Activated CD4-positive, alpha-beta T cell treated with anti-CD3 and anti-CD28 coated beads, Interleukin-2, amount 50 U/mL, for 24 hours (primary cell): ENCODE measurements around the gene ZBTB37.
"Not testable (repeated sequence)": the region's sequence is repeated elsewhere in the genome, so short reads cannot be mapped to it uniquely, and the experiment has no call there.

Experiments used
- DNase-seq, 2 donors: peaks; one replicate each; pipeline ENCODE4 v3.0.0-alpha.2; 2020; ENCODE audit warnings: low read depth in 1 of 2, low spot score in 1 of 2

Gene ZBTB37

DNA sequence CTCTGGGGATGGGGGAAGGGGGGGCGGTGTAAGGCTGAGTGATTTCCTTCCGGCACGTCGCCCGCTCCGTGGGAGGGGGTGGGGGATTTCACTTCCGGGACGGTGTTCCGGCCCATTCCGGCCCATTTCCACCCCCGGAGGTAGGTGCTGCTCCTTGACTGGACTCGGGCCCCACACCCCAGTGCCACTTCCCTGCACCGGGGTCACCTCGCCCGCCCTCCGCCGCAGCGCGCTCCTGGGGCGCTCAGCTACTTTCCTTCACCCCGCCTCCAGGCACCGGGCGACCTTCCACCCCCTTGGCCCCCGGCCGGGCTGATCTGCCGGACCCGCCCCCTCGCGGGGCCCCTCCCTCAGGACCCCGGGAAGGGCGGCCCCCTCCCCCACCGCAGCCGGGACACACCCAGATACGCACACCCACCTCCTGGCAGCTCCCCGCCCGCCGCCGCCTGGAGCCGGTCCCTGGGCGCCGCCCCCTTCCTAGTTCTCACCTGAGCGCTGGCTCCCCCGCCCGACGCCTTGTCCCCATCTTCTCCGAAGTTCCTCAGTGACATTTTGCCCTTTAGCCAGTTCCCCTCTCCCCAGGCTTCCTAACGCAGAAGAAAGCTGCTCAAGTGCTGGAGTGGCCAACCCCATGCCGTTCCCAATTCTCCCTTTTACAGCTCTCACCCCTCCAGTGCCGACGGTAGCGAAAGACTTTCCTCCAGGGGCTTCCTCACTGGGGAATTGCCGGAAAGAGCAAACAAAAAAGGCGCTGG lies at the start of gene ZBTB37:
Gene ZBTB37 (plus strand): TSS at position 115 of the 755 bp plus-strand sequence. CDS start 1,846 bp downstream, outside the sequence.
- DNase-seq = peak; percentile 91 to 94

GRCh38 chr1:173818459-173818858 lies 49.7 kb upstream of the ZBTB37 start:
- no peak for DNase-seq

DNA sequence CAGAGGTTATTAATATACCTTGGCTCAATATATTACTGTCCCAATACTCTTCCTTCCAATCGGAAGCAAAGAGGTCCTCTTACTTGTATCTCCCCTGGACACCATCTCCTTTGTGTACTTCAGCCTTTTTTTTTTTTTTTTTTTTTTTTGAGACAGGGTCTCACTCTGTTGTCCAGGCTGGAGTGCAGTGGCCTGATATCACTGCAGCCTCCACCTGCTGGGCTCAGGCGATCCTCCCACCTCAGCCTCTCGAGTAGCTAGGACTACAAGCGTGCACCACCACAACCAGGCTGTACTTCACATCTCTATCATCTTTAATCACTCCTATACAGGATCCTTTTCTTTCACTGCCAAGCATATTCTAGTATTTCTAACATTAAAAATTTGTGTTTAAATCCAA lies 46.5 kb upstream of the ZBTB37 start:
- no peak for DNase-seq

GRCh38 chr1:173823781-173824314 lies 44.3 kb upstream of the ZBTB37 start:
- no peak for DNase-seq

GRCh38 chr1:173824315-173825081 lies 43.7 kb upstream of the ZBTB37 start, which contains the start of the genes CENPL and DARS2:
CENPL (minus strand) TSS chr1:173824883; CDS start chr1:173811299, 13,584 bp downstream.
DARS2 (plus strand) TSS chr1:173824673; CDS start chr1:173825230, 557 bp downstream.
- DNase-seq = peak; percentile 72 to 92

- no peak for DNase-seq
These were observed 40.6 kb upstream of the ZBTB37 start for GRCh38 chr1:173827611-173828010.

DNA sequence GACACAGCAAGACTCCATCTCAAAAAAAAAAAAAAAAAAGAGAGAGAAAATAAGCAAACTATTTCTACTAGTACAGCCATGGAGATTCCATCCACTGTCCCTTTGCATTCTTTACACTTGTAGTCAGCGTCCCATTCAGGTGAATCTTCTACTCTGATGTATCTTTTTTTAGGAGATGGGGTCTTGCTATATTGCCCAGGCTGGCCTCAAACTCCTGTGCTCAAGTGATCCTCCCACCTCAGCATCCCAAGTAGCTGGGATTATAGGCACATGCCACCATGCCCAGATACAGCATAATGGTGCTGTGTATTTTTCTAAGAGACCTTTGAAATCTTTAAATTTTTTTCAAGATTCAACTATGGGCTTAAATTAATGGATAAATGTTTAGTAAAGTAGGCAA lies 35.4 kb upstream of the ZBTB37 start:
- no peak for DNase-seq

- DNase-seq = no peak
These were observed 16.1 kb upstream of the ZBTB37 start for GRCh38 chr1:173852105-173852504.

- DNase-seq = no peak
These were observed 15.1 kb upstream of the ZBTB37 start for GRCh38 chr1:173853074-173853473.

DNA sequence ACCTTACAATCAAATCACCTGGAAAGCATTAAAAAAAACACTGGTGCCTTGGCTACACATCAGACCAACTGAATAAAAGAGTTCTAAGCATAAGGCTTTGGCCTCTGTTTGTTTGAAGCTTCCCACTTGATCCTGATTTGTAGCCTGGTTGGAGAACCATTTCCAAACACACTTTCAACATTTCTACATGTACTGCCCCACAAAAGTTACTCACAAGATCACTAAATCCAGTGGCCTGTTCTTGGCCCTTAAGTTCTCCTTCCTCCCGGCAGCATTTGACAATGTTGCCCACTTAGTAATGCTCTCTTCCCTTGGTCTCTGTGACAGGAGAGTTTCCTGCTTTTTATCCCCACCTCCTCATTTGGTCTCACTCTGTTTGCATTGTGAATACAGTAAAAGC lies 12.2 kb upstream of the ZBTB37 start:
- DNase-seq = no peak

DNA sequence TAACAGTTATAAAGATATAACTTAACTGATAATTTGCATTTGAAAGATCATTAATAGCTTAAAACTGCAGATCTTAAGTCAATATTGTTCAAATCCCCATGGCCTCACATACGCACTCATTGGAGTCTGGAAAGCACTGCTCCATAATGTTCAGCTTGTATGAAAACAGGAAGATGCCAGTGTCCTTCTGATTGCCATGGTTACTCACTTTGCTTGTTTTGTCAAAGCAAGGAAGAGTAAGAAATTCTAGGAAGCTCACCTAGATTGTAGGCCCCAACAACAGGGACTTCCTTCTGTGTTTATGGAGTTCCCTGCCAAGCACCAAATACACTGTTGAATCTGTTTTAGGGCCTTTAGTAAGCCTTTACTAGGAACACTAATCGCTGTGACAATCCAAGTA lies 11.3 kb upstream of the ZBTB37 start:
- no peak for DNase-seq

DNA sequence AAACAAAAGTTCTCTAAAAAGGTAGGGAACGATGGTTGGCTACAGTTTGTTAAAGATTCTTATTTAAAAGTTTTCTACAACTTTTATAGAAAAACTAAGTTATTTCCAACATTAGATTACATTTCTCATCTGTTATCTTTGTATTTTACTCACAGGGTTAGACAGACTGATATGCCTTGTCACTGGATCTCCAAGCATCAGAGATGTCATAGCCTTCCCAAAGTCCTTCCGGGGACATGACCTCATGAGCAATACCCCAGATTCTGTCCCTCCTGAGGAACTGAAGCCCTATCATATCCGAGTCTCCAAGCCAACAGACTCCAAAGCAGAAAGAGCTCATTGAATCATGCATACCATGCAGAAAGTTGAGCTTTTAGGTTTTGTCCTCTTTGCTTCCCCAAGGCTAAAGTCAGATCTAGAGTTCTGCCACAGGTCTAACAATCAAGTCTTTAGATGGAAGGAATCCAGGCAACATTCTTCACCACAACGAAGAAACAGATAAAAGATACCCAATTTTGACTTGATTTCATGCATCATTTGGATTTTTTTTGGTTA lies 10.7 kb upstream of the ZBTB37 start:
- DNase-seq = no peak

- not testable (repeated sequence) for DNase-seq
These were observed 8.6 kb upstream of the ZBTB37 start for GRCh38 chr1:173859547-173859946.

GRCh38 chr1:173860065-173860464 lies 8.1 kb upstream of the ZBTB37 start:
- no peak for DNase-seq

DNA sequence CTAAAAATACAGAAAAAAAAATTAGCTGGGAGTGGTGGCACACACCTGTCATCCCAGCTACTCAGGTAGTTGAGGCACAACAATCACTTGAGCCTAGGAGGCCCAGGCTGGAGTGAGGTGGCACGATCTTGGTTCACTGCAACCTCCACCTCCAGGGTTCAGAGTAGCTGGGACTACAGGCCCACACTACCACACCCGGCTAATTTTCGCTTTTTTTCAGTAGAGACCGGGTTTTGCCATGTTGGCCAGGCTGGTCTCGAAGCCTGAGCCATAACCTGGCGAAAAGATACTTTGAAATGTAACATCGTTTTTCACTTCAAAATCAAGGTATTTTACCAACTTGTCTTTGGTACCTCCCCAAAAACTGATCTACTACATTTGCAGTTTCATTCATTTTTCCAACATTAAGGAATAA lies 6.4 kb upstream of the ZBTB37 start:
- no peak for DNase-seq

DNA sequence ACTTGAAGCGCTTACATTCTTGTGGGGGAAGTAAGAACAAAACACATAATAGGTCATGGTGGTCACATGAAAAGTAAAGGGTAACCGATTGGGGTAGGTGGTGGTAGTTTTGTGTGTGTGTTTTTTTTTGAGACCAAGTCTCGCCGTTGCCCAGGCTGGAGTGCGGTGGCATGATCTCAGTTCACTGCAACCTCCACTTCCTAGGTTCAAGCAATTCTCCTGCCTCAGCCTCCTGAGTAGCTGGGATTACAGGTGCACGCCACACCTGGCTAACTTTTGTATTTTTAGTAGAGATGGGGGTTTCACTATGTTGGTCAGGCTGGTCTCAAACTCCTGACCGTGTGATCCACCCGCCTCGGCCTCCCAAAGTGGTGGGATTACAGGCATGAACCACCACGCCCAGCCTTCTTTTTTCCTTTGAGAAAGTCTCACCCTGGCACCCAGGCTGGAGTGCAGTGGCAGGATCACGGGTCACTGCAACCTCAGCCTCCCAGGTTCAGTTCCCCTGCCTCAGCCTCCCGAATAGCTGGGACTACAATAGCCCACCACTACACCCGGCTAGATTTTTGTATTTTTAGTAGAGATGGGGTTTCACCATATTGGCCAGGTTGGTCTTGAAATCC lies 5.9 kb upstream of the ZBTB37 start:
- peak in 1 of 2 donors; percentile 50 for DNase-seq

- no peak for DNase-seq
These were observed 5.4 kb upstream of the ZBTB37 start for GRCh38 chr1:173862769-173863223.

DNA sequence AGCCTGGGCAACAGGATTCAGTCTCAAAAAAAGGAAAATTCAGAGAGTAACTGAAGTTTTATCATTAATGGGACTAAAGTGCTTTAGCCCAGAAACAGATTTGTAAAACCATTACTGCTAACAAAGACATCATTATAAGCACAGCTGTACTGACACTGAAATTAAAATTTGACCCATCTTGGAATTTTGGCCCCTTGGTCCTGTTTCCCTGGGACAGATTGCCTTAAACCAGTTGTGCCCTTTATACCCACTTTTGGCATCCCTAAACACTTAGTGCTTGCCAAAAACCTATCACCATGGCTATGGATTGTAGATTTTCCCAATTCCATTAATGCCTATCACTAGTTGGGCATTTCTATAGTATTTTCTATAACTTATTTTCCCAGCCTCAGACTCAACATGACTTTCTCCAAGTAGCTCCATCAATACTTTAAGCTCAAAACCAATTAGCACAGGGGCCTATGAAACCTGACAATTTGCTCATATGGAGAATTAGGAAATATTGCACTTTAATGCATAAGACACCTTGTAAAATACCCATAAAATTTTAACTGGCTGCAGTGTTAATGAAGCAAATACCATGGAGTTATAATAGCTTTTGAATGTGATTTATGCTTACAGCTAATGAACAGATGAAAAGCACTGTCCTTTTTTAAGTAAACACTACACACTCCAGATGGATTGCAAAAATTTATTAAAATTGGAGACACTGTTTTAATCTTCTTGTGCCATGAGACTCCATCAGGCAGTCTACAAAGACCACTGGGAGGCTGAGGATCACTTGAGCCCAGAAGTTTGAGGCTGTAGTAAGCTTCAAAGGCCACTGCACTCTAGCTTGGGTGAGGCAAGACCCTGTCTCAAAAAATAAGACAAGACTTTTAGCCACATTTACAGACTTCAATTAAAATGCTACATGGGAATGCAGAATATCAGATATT lies 4.7 kb upstream of the ZBTB37 start:
- no peak for DNase-seq

DNA sequence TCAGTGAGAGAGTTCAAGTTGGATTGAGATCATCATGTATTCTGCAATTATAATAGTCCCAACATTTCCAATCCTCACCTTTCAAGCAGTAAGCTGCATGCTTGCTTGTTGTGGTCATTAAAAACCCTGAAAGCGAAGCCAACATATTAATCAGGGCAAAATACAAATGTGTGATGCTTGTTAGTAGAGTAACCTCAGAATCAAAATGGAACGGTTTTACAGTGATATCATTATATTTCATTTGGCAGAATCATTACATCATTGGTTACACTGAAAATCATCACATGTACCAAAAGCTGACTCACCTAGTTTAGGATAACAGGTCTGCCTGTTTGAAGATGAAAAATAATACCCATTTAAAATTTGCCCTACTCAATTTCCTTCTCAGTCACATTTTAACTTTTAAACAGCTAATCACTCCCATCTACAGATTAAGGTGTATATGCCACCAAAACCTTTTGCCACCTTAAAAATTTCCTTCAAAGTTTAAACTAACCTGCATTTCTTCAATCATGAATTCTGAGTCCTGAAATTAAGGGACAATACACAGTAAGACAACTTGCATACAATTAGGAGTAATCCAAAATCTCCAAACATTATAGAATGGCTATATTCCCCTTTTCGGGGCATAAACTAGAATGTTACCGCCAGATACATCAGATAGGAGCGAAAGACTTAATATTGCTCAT lies 3.9 kb upstream of the ZBTB37 start:
- no peak for DNase-seq
